ENCODE measurements around the gene OLA1. TPM values are rescaled to one million over a fixed set of nuclear protein-coding genes. Genes with fewer than 3 reads are reported as not detected.

Gene OLA1
- total RNA-seq, 5 donors from 2014 or later (not counting 1 experiment from before 2014, with no cell fraction given), result 32.1 to 46.1 (median 38.1) TPM

DNA sequence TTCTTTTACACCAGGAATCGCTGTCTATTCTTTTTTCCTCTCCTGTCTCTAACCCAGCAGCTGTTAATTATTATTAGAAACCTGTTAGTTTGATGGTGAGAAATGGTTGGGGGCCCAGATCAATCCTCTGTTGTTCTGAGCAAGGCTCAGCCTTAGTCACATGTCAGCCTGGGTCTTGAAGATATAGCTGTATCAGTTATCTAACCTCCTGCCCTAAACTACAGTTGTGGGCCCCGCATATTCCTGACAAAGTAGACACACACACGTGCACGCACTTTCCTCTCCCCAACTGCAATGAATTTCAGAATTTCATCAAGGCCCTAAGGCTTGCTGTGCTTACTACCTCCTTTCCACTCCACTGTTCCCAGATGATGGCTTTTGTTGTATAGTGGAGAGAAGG, 54.6 kb downstream of the OLA1 start:
- H3K4me1 Mint-ChIP-seq, result peaks cover 4 to 6% (median 5%) of the 10 kb centered on the region in 3 donors
- ATAC-seq (replicated peaks in 1 of 4) (no peak), DNase-seq (no peak)
- POLR2A ChIA-PET, result no interaction called here
- Histone ChIP-seq H3K36me3 (ENCODE audit: control insufficient read depth in 2 of 2, extremely low read depth in 1 of 2, insufficient read depth in 1 of 2, low read length in 1 of 2) (no peaks in the 10 kb centered on the region), H3K4me1 (ENCODE audit: control insufficient read depth in 1 of 2, extremely low read depth in 1 of 2, insufficient read depth in 2 of 2, low read length in 2 of 2) (no peaks in the 10 kb centered on the region), H3K4me3 (ENCODE audit: control insufficient read depth in 1 of 2, extremely low read depth in 1 of 2, low read length in 1 of 2) (no peak overlapping the region), H3K27ac (ENCODE audit: low read length) (no peak overlapping the region), H3K27me3 (replicated peaks in 1 of 2; ENCODE audit: control insufficient read depth in 2 of 2, extremely low read depth in 1 of 2, insufficient read depth in 2 of 2, low read length in 1 of 2) (no peaks in the 10 kb centered on the region), H3K9me3 (no peaks in the 10 kb centered on the region)
- no peak overlapping the region for H3K27ac Mint-ChIP-seq
- WGBS (ENCODE audit: insufficient coverage), result no CpG with 5 or more reads among the region's 4 CpGs
- H3K27me3 Mint-ChIP-seq, result no peaks in the 10 kb centered on the region
- no peaks in the 10 kb centered on the region for H3K9me3 Mint-ChIP-seq
- no peak overlapping the region for H3K4me3 Mint-ChIP-seq
- no peaks in the 10 kb centered on the region for H3K36me3 Mint-ChIP-seq
- CTCF ChIA-PET, result interaction anchor here in 1 of 2 donors (0.7 kb wide), 1 partner anchor 9 kb away, joined by 3 read pairs; no protein-coding TSS in a partner anchor

DNA sequence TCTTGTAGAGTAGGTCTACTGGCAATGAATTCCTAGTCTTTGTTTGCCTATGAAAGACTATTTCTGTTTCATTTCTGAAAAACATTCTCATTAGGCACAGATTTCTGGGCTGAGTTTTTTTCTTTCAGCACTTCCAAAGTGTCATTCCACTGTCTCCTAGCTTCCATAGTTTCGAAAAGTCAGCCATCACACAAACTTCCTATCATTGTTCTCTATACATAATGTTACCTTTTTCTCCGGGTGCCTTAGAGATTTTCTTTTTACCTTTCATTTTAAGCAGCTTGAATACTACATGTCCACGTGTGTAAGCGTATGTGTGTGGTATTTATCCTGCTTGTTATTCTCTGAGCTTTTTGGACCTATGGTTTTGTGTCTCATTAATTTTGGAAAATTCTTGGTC, 55.7 kb downstream of the OLA1 start:
- ChIA-PET CTCF (interaction anchor here in 1 of 2 donors (0.7 kb wide), 1 partner anchor 480 kb away, joined by 3 read pairs; no protein-coding TSS in a partner anchor), POLR2A (no interaction called here)
- Histone ChIP-seq H3K27ac (ENCODE audit: low read length) (no peak overlapping the region), H3K4me3 (ENCODE audit: control insufficient read depth in 1 of 2, extremely low read depth in 1 of 2, low read length in 1 of 2) (no peak overlapping the region), H3K4me1 (ENCODE audit: control insufficient read depth in 1 of 2, extremely low read depth in 1 of 2, insufficient read depth in 2 of 2, low read length in 2 of 2) (no peaks in the 10 kb centered on the region), H3K9me3 (no peaks in the 10 kb centered on the region), H3K36me3 (ENCODE audit: control insufficient read depth in 2 of 2, extremely low read depth in 1 of 2, insufficient read depth in 1 of 2, low read length in 1 of 2) (no peaks in the 10 kb centered on the region), H3K27me3 (replicated peaks in 1 of 2; ENCODE audit: control insufficient read depth in 2 of 2, extremely low read depth in 1 of 2, insufficient read depth in 2 of 2, low read length in 1 of 2) (no peaks in the 10 kb centered on the region)
- Mint-ChIP-seq H3K36me3 (peaks cover 4% of the 10 kb centered on the region), H3K27ac (no peak overlapping the region), H3K27me3 (no peaks in the 10 kb centered on the region), H3K4me3 (no peak overlapping the region), H3K9me3 (no peaks in the 10 kb centered on the region), H3K4me1 (peaks cover 4 to 9% (median 5%) of the 10 kb centered on the region in 3 donors)
- 100% methylated on average over 1 of the region's 4 CpGs for WGBS (ENCODE audit: insufficient coverage)
- ATAC-seq (replicated peaks in 1 of 4), result no peak
- DNase-seq, result no peak

DNA sequence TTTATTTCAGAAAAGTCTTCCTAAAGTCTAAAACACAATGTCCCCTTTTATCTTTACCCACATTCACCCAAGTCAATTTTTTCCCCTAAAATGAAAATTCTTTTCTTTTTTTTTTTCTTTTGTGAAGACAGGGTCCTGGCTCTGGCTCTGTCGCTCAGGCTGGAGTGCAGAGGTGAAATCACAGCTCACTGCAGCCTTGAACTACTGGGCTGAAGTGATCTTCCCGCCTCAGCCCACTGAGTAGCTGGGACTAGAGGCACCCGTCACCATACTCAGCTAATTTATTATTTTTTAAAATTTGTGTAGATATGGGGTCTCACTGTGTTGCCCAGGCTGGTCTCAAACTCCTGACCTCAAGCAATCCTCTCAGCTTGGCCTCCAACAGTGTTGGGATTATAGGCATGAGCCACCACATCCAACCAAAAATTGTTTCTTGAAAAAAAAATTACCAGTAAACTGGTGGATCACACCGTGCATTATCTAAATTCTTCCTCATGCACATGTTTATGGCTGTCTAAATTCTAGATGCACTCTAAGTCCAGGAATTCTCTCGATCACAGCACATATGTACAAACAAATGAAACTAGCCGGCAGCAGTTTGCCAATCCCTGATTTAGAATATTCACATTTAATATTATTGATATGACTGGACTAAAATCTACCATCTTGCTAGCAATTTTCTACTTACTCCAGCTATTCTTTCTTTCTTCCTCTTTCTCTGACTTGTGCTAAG, 56.8 kb downstream of the OLA1 start:
- Histone ChIP-seq H3K36me3 (ENCODE audit: control insufficient read depth in 2 of 2, extremely low read depth in 1 of 2, insufficient read depth in 1 of 2, low read length in 1 of 2) (no peaks in the 10 kb centered on the region), H3K27me3 (replicated peaks in 1 of 2; ENCODE audit: control insufficient read depth in 2 of 2, extremely low read depth in 1 of 2, insufficient read depth in 2 of 2, low read length in 1 of 2) (no peaks in the 10 kb centered on the region), H3K4me1 (ENCODE audit: control insufficient read depth in 1 of 2, extremely low read depth in 1 of 2, insufficient read depth in 2 of 2, low read length in 2 of 2) (no peaks in the 10 kb centered on the region), H3K27ac (ENCODE audit: low read length) (no peak overlapping the region), H3K9me3 (no peaks in the 10 kb centered on the region), H3K4me3 (ENCODE audit: control insufficient read depth in 1 of 2, extremely low read depth in 1 of 2, low read length in 1 of 2) (no peak overlapping the region)
- Mint-ChIP-seq H3K36me3 (peaks cover 12% of the 10 kb centered on the region), H3K27ac (no peak overlapping the region), H3K4me1 (peaks cover 4 to 9% (median 5%) of the 10 kb centered on the region in 3 donors), H3K27me3 (no peaks in the 10 kb centered on the region), H3K9me3 (no peaks in the 10 kb centered on the region), H3K4me3 (no peak overlapping the region)
- WGBS (ENCODE audit: insufficient coverage), result 100% methylated on average over 2 of the region's 6 CpGs
- no peak for DNase-seq
- CTCF ChIA-PET, result interaction anchor here in 1 of 2 donors (0.7 kb wide), 1 partner anchor 135 kb away, joined by 4 read pairs; no protein-coding TSS in a partner anchor
- no peak for ATAC-seq (replicated peaks in 1 of 4)
- POLR2A ChIA-PET, result no interaction called here

DNA sequence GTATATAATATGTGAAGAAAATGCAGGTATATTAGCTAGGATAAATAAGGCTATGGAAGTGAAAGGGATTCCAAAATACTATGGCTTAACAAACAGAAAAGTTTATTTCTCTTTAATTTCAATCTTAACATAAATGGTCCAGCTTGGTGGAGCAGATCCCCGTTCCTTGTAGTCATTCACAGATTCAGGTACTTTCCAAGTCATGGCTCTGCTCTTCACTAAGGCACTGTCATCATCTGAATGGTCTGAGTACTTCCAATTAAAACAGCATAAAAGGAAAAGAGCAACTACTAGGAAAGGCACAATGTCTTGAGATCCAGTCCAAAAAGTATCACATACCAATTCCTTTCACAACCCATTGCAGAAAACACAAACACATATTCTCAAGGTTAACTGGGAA, 63.4 kb downstream of the OLA1 start:
- peaks cover 10 to 17% (median 14%) of the 10 kb centered on the region in 3 donors for H3K4me1 Mint-ChIP-seq
- Histone ChIP-seq H3K27me3 (replicated peaks in 1 of 2; ENCODE audit: control insufficient read depth in 2 of 2, extremely low read depth in 1 of 2, insufficient read depth in 2 of 2, low read length in 1 of 2) (no peaks in the 10 kb centered on the region), H3K36me3 (ENCODE audit: control insufficient read depth in 2 of 2, extremely low read depth in 1 of 2, insufficient read depth in 1 of 2, low read length in 1 of 2) (no peaks in the 10 kb centered on the region), H3K4me3 (ENCODE audit: control insufficient read depth in 1 of 2, extremely low read depth in 1 of 2, low read length in 1 of 2) (no peak overlapping the region), H3K27ac (ENCODE audit: low read length) (no peak overlapping the region), H3K9me3 (no peaks in the 10 kb centered on the region), H3K4me1 (ENCODE audit: control insufficient read depth in 1 of 2, extremely low read depth in 1 of 2, insufficient read depth in 2 of 2, low read length in 2 of 2) (no peaks in the 10 kb centered on the region)
- H3K36me3 Mint-ChIP-seq, result peaks cover 37% of the 10 kb centered on the region
- CTCF ChIA-PET, result interaction anchor here in 1 of 2 donors (0.9 kb wide), 1 partner anchor 9 kb away, joined by 3 read pairs; no protein-coding TSS in a partner anchor
- no peak for ATAC-seq (replicated peaks in 1 of 4)
- no peak overlapping the region for H3K27ac Mint-ChIP-seq
- H3K4me3 Mint-ChIP-seq, result no peak overlapping the region
- no peak for DNase-seq
- H3K9me3 Mint-ChIP-seq, result no peaks in the 10 kb centered on the region
- POLR2A ChIA-PET, result no interaction called here
- no CpG with 5 or more reads among the region's 1 CpG for WGBS (ENCODE audit: insufficient coverage)
- H3K27me3 Mint-ChIP-seq, result no peaks in the 10 kb centered on the region

DNA sequence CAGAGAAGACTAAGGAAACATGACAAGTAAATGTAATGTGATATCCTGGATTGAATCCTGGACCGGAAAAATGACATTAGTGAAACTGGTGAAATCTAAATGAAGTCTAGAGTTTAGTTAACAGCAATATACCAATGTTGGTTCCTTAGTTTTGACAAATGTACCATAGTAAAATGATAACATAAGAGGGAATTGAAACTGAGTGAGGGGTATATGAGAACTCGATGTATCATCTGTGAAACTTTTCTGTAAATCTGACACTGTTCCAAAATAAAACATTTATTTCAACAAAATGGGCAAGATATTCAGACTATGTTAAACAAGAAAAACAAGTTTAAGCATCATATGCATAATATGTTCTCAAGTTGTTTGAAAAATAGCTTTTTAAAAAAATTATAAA, 63.8 kb downstream of the OLA1 start:
- Histone ChIP-seq H3K27me3 (replicated peaks in 1 of 2; ENCODE audit: control insufficient read depth in 2 of 2, extremely low read depth in 1 of 2, insufficient read depth in 2 of 2, low read length in 1 of 2) (no peaks in the 10 kb centered on the region), H3K27ac (ENCODE audit: low read length) (no peak overlapping the region), H3K4me1 (ENCODE audit: control insufficient read depth in 1 of 2, extremely low read depth in 1 of 2, insufficient read depth in 2 of 2, low read length in 2 of 2) (no peaks in the 10 kb centered on the region), H3K9me3 (no peaks in the 10 kb centered on the region), H3K36me3 (ENCODE audit: control insufficient read depth in 2 of 2, extremely low read depth in 1 of 2, insufficient read depth in 1 of 2, low read length in 1 of 2) (no peaks in the 10 kb centered on the region), H3K4me3 (ENCODE audit: control insufficient read depth in 1 of 2, extremely low read depth in 1 of 2, low read length in 1 of 2) (no peak overlapping the region)
- Mint-ChIP-seq H3K27me3 (no peaks in the 10 kb centered on the region), H3K4me1 (peaks cover 10 to 17% (median 12%) of the 10 kb centered on the region in 3 donors), H3K9me3 (no peaks in the 10 kb centered on the region), H3K27ac (no peak overlapping the region), H3K4me3 (no peak overlapping the region), H3K36me3 (peaks cover 37% of the 10 kb centered on the region)
- ATAC-seq (replicated peaks in 1 of 4) (no peak), DNase-seq (no peak)
- ChIA-PET CTCF (interaction anchor here in 1 of 2 donors (0.9 kb wide), 1 partner anchor 9 kb away, joined by 3 read pairs; no protein-coding TSS in a partner anchor), POLR2A (no interaction called here)
- WGBS (ENCODE audit: insufficient coverage), result 100% methylated on average over 1 of the region's 2 CpGs

DNA sequence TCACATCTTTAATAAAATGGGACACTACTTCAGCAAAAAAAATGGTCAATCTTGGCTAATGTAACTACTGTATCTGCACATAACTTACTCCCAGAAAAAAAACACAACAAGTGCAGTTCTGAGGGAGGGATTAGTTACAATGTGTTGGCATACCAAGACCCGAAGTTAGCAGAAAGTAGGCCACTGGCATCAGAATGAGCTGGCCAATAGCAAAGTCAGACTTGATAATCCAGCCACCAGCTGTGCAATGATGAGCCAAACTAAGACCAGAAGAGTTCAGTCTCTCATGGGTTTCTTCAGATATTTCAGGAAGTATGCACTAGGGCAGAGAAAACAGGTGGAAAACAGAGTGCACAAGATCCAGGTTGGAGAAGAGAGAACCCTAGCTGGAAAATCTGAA, 65.3 kb downstream of the OLA1 start:
- Mint-ChIP-seq H3K4me1 (peaks cover 8 to 13% (median 10%) of the 10 kb centered on the region in 3 donors), H3K4me3 (no peak overlapping the region), H3K27ac (no peak overlapping the region), H3K36me3 (peaks cover 37% of the 10 kb centered on the region), H3K27me3 (no peaks in the 10 kb centered on the region), H3K9me3 (no peaks in the 10 kb centered on the region)
- H3K27me3 ChIP-seq (replicated peaks in 1 of 2; ENCODE audit: control insufficient read depth in 2 of 2, extremely low read depth in 1 of 2, insufficient read depth in 2 of 2, low read length in 1 of 2), result no peaks in the 10 kb centered on the region
- H3K4me3 ChIP-seq (ENCODE audit: control insufficient read depth in 1 of 2, extremely low read depth in 1 of 2, low read length in 1 of 2), result no peak overlapping the region
- no peaks in the 10 kb centered on the region for H3K36me3 ChIP-seq (ENCODE audit: control insufficient read depth in 2 of 2, extremely low read depth in 1 of 2, insufficient read depth in 1 of 2, low read length in 1 of 2)
- WGBS (ENCODE audit: insufficient coverage), result 100% methylated on average over 1 of the region's 1 CpG
- DNase-seq (no peak), ATAC-seq (replicated peaks in 1 of 4) (no peak)
- H3K4me1 ChIP-seq (ENCODE audit: control insufficient read depth in 1 of 2, extremely low read depth in 1 of 2, insufficient read depth in 2 of 2, low read length in 2 of 2), result no peaks in the 10 kb centered on the region
- H3K9me3 ChIP-seq, result no peaks in the 10 kb centered on the region
- H3K27ac ChIP-seq (ENCODE audit: low read length), result no peak overlapping the region
- POLR2A ChIA-PET, result no interaction called here
- CTCF ChIA-PET, result interaction anchor here in 1 of 2 donors (0.7 kb wide), 1 partner anchor 25 kb away, joined by 4 read pairs; no protein-coding TSS in a partner anchor
